Muscle layer of duodenum (tissue), 2 donors: ENCODE measurements around the gene ABLIM2.

Source experiments
- H3K27ac ChIP-seq: one replicate; pipeline ENCODE4 v1.7.0; 2013; ENCODE audit warnings: mild to moderate bottlenecking, low read length
- H3K27me3 ChIP-seq: one replicate; pipeline ENCODE4 v1.7.0; 2013; ENCODE audit warnings: low read depth, mild to moderate bottlenecking, control low read depth, low read length
- H3K36me3 ChIP-seq, 2 donors: one replicate each; pipeline ENCODE4 v1.7.0; 2013; ENCODE audit warnings: low read length in 2 of 2, control low read depth in 1 of 2, mild to moderate bottlenecking in 1 of 2; ENCODE audit not compliant: insufficient read depth in 2 of 2, control insufficient read depth in 1 of 2
- H3K4me1 ChIP-seq, 2 donors: one replicate each; pipeline ENCODE4 v1.7.0; 2013; ENCODE audit warnings: low read length in 2 of 2, mild to moderate bottlenecking in 2 of 2, control low read depth in 1 of 2, moderate library complexity in 1 of 2; ENCODE audit not compliant: insufficient read depth in 2 of 2, control insufficient read depth in 1 of 2
- H3K4me3 ChIP-seq, 2 donors: one replicate each; pipeline ENCODE4 v1.7.0; 2013; ENCODE audit warnings: low read length in 2 of 2, low read depth in 1 of 2, mild to moderate bottlenecking in 1 of 2
- H3K9me3 ChIP-seq, 2 donors: one replicate each; pipeline ENCODE4 v1.7.0; 2013; ENCODE audit warnings: low read length in 2 of 2, control low read depth in 1 of 2, mild to moderate bottlenecking in 1 of 2; ENCODE audit not compliant: control insufficient read depth in 1 of 2
- donor health status: healthy.

The ABLIM2 gene

DNA sequence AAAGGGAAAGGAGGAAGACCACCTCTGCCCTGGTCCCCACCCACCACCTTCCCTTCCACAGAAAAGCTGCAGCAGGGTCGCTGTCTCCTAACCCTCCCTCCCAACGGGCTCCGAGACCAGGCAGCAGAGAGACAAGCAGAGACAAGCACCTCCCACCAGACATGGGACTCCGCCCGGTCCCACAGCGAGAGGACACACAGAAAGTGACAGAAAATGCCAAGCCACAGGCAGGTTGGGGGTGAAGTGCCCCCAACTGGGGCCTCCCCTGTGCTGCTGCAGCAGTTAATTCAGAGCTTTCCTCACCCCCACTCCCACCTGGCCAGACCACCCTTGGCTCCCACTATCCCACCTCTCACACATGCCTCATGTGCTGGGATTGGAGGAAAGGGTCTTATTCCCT lies 154.5 kb downstream of the ABLIM2 start:
- Histone ChIP-seq H3K27me3 (no peaks in the 10 kb centered on the region), H3K4me3 (no peak overlapping the region), H3K27ac (no peak overlapping the region), H3K36me3 (no peaks in the 10 kb centered on the region), H3K9me3 (no peaks in the 10 kb centered on the region), H3K4me1 (no peaks in the 10 kb centered on the region)

DNA sequence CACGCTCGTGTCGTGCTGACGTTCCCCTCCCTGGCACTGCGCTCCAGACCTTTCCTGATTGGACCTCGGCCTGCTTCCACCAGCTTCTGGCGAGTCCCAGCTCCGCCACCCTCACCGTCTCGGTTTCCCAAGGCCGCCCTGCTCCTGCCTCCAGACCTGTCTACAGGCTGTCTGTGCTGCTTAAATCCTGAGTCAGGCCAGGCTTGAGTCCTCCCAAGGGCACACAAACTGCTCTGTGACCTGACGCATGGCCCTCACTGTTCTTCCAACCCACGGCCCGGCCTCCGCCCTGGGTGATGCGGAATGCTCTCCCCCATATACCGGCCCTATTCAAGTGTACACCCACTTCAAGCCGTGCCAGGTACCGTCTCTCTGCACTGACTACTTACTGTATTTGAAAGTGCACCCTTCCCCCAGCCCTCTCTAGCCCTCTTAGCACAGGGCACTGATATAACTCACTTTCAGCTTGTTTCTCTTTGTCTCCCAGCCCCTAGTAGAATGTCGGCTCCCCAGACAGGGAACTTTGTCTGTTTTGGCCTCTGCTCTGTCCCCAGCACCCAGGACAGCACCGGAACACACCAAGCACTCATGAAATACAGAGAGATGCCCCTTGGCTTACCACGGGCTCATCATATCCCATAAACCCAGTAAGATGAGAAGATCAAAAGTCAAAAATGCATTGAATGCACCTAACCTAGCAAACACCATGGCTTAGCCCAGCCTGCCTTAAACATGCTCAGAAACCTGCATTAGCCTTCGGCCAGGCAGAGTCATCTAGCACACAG lies 155.9 kb downstream of the ABLIM2 start:
- no peaks in the 10 kb centered on the region for H3K27me3 ChIP-seq
- H3K4me1 ChIP-seq: no peaks in the 10 kb centered on the region
- H3K36me3 ChIP-seq: no peaks in the 10 kb centered on the region
- no peak overlapping the region for H3K4me3 ChIP-seq
- no peak overlapping the region for H3K27ac ChIP-seq
- no peaks in the 10 kb centered on the region for H3K9me3 ChIP-seq

DNA sequence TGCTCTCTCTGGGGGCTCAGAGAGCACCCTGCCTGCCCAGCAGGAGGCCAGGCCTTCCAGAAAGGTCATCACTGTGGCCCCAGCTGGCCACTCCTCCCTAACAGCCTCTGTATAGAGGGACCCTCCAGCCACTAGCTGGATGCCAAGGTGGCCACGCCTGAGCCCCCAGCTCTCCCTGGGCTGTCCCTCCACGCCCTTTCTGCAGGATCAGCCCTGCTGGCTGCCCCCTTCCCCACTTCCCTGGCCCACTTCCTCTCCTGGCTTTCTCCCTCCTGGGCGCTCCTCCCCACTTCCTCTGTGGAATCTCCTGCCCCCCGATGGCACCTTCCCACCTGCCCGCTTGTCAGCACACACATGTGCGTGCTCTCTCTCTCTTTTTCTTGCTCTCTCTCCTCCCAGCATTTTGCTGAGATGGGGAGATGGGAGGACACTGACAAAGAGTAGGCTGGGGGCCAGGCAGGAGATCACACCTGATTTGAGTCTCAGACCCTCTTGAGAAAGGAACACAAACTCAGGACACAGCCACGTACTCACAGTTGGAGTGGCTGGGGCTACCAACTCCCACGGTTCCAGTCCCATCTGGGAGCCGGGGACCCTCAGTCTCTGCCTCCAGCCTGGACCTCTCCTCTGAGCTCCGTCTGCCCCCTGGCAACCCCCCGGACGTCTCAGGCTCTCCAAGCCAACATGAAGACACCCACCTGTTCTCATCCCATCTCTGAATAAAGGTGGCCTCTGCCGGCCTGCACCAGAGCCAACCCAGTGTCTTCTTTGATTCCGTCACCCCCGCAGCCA lies 156.9 kb downstream of the ABLIM2 start:
- Histone ChIP-seq H3K27ac (no peak overlapping the region), H3K36me3 (no peaks in the 10 kb centered on the region), H3K4me1 (no peaks in the 10 kb centered on the region), H3K27me3 (no peaks in the 10 kb centered on the region), H3K9me3 (no peaks in the 10 kb centered on the region), H3K4me3 (no peak overlapping the region)

DNA sequence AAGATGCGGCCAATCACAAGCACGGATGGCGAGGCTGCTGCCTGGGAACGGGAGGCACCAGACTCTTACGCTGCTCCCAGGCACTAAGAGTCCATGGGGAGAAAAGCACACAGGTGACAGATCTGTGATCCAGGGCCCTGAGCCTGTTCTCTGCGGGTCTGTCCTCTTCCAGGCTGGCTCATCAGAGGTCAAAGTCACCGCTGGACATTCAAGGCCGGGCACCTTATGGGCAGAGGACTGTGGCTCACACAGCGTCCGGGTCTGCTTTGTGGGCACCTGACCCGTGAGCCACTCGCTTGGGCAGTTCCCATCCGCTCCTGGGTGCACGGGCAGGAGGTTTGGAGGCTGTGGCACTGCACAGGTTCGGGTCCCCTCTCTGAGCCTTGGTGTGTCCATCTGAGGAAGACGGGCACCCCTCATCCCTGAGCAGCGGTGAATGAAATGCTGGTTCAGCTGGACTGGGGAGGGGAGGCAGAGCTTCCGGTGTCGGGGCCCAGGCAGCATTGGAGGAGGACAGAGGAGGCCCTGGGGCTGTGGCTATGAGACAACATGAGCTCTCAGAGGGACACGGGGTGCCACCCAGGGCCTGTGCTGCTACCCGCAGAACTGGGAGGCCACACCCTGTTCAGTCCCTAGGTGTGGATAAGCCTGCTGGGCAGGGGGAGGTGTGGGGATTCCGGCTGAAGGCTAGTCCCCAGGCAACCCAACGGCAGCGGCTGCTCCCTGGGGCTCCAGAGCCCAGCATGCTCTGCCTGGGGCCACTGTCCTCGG lies 157.7 kb downstream of the ABLIM2 start:
- Histone ChIP-seq H3K36me3 (no peaks in the 10 kb centered on the region), H3K4me1 (no peaks in the 10 kb centered on the region), H3K9me3 (no peaks in the 10 kb centered on the region), H3K27ac (no peak overlapping the region), H3K27me3 (no peaks in the 10 kb centered on the region), H3K4me3 (no peak overlapping the region)

DNA sequence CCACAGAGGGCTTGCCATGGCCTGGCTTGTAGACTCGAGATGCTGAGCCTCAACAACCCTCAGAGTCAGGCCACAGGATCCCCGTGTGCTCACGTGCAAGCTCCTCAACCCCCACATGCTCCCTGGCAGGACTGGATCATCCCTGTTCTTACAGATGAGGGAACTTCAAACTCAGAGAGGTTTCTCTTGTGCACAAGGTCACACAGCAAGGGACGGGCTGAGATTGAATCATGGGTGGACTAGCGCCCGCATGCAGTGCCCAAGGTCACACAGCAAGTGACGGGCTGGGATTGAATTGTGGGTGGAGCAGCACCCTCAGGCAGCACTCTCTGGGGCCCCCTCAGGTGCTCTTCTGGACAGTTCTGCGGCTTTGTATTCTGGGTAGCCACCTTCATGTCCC lies 158.4 kb downstream of the ABLIM2 start:
- Histone ChIP-seq H3K27me3 (no peaks in the 10 kb centered on the region), H3K9me3 (no peaks in the 10 kb centered on the region), H3K4me3 (no peak overlapping the region), H3K4me1 (no peaks in the 10 kb centered on the region), H3K36me3 (no peaks in the 10 kb centered on the region), H3K27ac (no peak overlapping the region)

DNA sequence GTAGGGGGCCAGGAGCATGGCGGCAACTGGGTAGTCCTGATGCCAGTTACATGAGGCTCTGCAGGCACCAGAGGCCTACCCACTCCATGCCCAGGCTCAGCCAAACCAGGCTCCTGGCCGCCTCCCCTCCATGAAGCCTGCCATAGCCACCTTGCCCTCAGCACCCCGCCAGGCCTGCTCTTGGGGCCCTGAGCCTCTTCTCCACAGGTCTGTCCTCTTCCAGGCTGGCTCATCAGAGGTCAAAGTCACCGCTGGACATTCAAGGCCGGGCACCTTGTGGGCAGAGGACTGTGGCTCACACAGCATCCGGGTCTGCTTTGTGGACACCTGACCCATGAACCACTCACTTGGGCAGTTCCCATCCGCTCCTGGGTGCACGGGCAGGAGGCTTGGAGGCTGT lies 158.9 kb downstream of the ABLIM2 start:
- Histone ChIP-seq H3K9me3 (no peaks in the 10 kb centered on the region), H3K27ac (no peak overlapping the region), H3K36me3 (no peaks in the 10 kb centered on the region), H3K27me3 (no peaks in the 10 kb centered on the region), H3K4me1 (no peaks in the 10 kb centered on the region), H3K4me3 (no peak overlapping the region)

DNA sequence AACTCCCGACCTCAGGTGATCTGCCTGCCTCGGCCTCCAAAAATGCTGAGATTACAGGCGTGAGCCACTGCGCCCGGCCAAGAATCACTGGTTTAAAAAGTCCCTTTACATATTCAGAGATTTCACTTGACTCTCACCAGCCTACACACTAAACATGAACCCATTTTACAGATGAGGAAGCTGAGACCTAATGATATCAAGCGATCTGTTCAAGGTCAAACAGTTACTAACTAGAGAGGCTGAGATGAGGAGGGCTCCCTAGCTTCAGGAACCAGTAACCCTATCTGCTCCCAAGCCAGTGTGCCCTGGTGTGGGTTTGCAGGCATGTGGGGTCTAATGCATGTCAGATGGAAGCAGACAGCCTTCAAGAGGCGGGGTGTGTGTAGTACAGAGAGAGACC lies 159.3 kb downstream of the ABLIM2 start:
- Histone ChIP-seq H3K4me1 (no peaks in the 10 kb centered on the region), H3K27me3 (no peaks in the 10 kb centered on the region), H3K9me3 (no peaks in the 10 kb centered on the region), H3K36me3 (no peaks in the 10 kb centered on the region), H3K4me3 (no peak overlapping the region), H3K27ac (no peak overlapping the region)

DNA sequence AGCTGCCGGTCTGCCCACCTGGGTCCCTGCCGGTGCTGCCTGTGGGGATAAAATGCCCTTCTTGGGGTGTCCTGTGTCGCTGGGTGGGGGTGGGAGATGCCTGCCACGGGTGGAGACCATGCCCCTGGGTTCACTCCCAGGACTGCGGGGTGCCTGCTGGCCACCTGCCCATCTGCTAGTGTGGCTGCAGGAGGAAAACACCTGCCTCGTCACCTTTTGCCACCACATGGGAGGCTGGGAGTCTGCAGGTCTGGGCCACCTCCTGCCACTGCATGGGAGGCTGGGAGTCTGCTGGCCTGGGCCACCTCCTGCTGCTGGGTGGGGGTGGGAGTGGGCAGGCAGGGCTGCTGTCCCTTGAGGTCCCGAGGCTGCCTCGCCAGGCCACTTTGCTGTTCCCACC lies 160.2 kb downstream of the ABLIM2 start:
- Histone ChIP-seq H3K4me1 (no peaks in the 10 kb centered on the region), H3K36me3 (no peaks in the 10 kb centered on the region), H3K4me3 (no peak overlapping the region), H3K27me3 (no peaks in the 10 kb centered on the region), H3K27ac (no peak overlapping the region), H3K9me3 (no peaks in the 10 kb centered on the region)

DNA sequence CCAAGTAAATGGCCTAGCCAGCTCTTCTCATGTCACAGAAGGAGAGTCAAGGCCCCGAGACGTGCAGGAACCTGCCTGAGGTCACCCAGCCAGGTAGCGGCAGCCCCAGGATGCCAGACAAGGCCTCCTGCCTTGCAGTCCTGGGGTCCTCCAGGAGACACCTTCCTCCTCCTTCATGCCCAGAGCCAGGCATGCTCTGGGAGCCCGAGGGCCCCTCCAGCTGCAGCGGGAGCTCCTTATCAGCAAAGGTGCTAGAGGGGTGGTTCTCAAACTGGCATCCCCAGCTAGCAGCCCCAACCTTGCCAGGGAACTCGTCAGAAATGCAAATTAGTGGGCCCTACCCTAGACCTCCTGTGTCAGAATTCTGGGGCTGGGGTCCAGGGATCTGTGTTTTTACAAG lies 162.7 kb downstream of the ABLIM2 start:
- no peaks in the 10 kb centered on the region for H3K9me3 ChIP-seq
- no peak overlapping the region for H3K27ac ChIP-seq
- H3K4me1 ChIP-seq: no peaks in the 10 kb centered on the region
- H3K4me3 ChIP-seq: no peak overlapping the region
- H3K36me3 ChIP-seq: no peaks in the 10 kb centered on the region
- H3K27me3 ChIP-seq: no peaks in the 10 kb centered on the region

DNA sequence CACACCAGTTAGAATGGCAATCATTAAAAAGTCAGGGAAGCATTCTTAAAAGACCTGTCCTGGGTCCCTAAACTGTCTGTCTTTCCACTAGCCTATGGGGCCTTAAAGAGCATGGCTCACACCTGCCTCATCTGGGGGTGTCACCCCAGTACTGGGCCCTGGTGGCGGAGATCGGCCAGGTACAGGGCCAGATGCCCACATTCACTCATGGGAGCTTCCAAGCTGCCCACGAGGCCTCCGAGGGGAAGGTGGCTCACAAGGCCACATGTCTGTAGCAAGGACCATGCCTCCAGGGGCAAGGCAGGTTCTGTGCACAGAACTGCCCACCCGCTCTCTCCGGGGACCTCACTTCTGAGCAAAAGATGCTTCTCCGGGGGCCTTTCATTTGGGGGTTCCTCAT lies 163.5 kb downstream of the ABLIM2 start:
- Histone ChIP-seq H3K9me3 (no peaks in the 10 kb centered on the region), H3K27ac (no peak overlapping the region), H3K4me1 (no peaks in the 10 kb centered on the region), H3K27me3 (no peaks in the 10 kb centered on the region), H3K36me3 (no peaks in the 10 kb centered on the region), H3K4me3 (no peak overlapping the region)

DNA sequence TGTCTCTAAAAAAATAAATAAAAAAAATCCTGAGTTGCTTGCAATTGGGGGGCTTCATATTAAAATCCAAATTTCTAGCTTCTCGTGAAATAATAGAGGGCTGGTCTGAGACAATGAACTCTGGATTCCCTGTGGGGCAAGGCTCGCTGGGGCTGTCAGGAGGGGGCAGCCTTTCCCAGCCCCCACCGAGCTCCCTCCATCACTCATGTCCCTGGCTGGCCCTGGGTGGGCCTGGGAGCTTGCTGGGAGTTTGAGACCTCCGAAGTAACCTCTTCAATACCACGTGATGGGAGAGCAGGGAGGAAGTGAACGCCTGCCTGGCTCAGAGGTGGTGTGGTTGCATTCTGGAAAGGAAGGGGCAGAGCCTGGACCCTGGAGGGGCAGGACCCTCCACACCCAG lies 164.9 kb downstream of the ABLIM2 start:
- Histone ChIP-seq H3K4me3 (no peak overlapping the region), H3K9me3 (peaks cover 0 to 6% of the 10 kb centered on the region in 2 donors), H3K27ac (no peak overlapping the region), H3K36me3 (no peaks in the 10 kb centered on the region), H3K4me1 (no peaks in the 10 kb centered on the region), H3K27me3 (no peaks in the 10 kb centered on the region)
